H1 (cell line): ENCODE results near the gene ZNF277. TPM values are rescaled to one million over a fixed set of nuclear protein-coding genes. Genes with fewer than 3 reads are reported as not detected.

Experiments used
- CTCF ChIA-PET: fragments of 300-600 bp; sonication (Branson Sonifier 250); formaldehyde crosslinking; loops from one replicate; lab custom pipeline; 2021; ENCODE audit not compliant: partially characterized antibody; lab: Charles Lee
- POLR2A ChIA-PET: fragments of 300-600 bp; sonication (Branson Sonifier 250); formaldehyde crosslinking; loops from one replicate; lab custom pipeline; 2021; ENCODE audit warnings: inconsistent platforms; ENCODE audit not compliant: partially characterized antibody; lab: Charles Lee
- DNase-seq, 2 experiments: peaks; one replicate each; pipeline versions ENCODE4 v3.0.0 to v3.0.0-alpha.2; 2010 to 2022; ENCODE audit warnings: low spot score in 2 of 2, low read depth in 1 of 2, mixed read lengths in 1 of 2
- FAIRE-seq: peaks from 2 replicates; lab custom pipeline; 2011; peaks lifted over from hg19 to GRCh38; lab: Jason Lieb, UNC
- H2AFZ ChIP-seq: 2 replicates; pipeline ENCODE4 v1.8.1; 2012; ENCODE audit warnings: low read length, inconsistent platforms
- H2AK5ac ChIP-seq: 2 replicates; pipeline ENCODE4 v1.6.1; 2013; ENCODE audit warnings: low read depth, low read length
- H2BK120ac ChIP-seq: replicated peaks from 2 replicates; pipeline ENCODE3; 2013; ENCODE audit warnings: low read depth, low read length, inconsistent platforms
- H2BK12ac ChIP-seq: 2 replicates; pipeline ENCODE4 v1.6.1; 2013; ENCODE audit warnings: low read depth, low read length
- H2BK15ac ChIP-seq: 2 replicates; pipeline ENCODE4 v1.6.1; 2013; ENCODE audit warnings: low read length
- H2BK20ac ChIP-seq: 2 replicates; pipeline ENCODE4 v1.6.1; 2013; ENCODE audit warnings: low read length
- H2BK5ac ChIP-seq: 2 replicates; pipeline ENCODE4 v1.6.1; 2013; ENCODE audit warnings: low read depth, low read length
- H3K14ac ChIP-seq: 2 replicates; pipeline ENCODE4 v1.6.1; 2013; ENCODE audit warnings: inconsistent platforms; ENCODE audit not compliant: insufficient read length
- H3K18ac ChIP-seq: 2 replicates; pipeline ENCODE4 v1.6.1; 2013; ENCODE audit warnings: low read length; ENCODE audit errors: extremely low read depth
- H3K23ac ChIP-seq: 2 replicates; pipeline ENCODE4 v1.6.1; 2013; ENCODE audit warnings: inconsistent platforms; ENCODE audit not compliant: insufficient read length
- H3K23me2 ChIP-seq: 2 replicates; pipeline ENCODE4 v1.6.1; 2013; ENCODE audit warnings: low read depth, low read length
- H3K27ac ChIP-seq: 2 replicates; pipeline ENCODE4 v1.6.1; 2011; ENCODE audit warnings: low read depth, low read length, inconsistent platforms
- H3K27me3 ChIP-seq, 4 experiments: replicated peaks in 1 of 4; 1 replicate in 1 of 4; 2 replicates in 3 of 4; pipeline versions ENCODE4 v1.6.1 to v1.8.1; 2011 to 2013; ENCODE audit warnings: low read length in 3 of 4, mild to moderate bottlenecking in 3 of 4, inconsistent platforms in 2 of 4, mixed read lengths in 2 of 4, moderate library complexity in 1 of 4; ENCODE audit not compliant: control insufficient read depth in 3 of 4, insufficient read depth in 3 of 4; ENCODE audit errors: extremely low read depth in 1 of 4
- H3K36me3 ChIP-seq, 4 experiments: 2 replicates each; pipeline versions ENCODE4 v1.6.1 to v1.8.1; 2011 to 2013; ENCODE audit warnings: mild to moderate bottlenecking in 4 of 4, low read length in 3 of 4, moderate library complexity in 2 of 4, control low read depth in 1 of 4, inconsistent platforms in 1 of 4; ENCODE audit not compliant: insufficient read depth in 4 of 4, control insufficient read depth in 2 of 4
- H3K4ac ChIP-seq: replicated peaks from 2 replicates; pipeline ENCODE3; 2013; ENCODE audit warnings: low read length, low read depth, mixed read lengths, inconsistent platforms; ENCODE audit not compliant: insufficient read length
- H3K4me1 ChIP-seq, 4 experiments: replicated peaks in 1 of 4; 1 replicate in 1 of 4; 2 replicates in 3 of 4; pipeline versions ENCODE4 v1.6.1 to v1.8.1; 2011 to 2013; ENCODE audit warnings: low read length in 3 of 4, inconsistent platforms in 2 of 4, mixed read lengths in 1 of 4; ENCODE audit not compliant: insufficient read depth in 4 of 4, control insufficient read depth in 3 of 4
- H3K4me2 ChIP-seq, 2 experiments: 2 replicates each; pipeline versions ENCODE4 v1.6.1 to v1.8.1; 2011 to 2013; ENCODE audit warnings: low read depth in 2 of 2, low read length in 2 of 2, control low read depth in 1 of 2, inconsistent platforms in 1 of 2, mild to moderate bottlenecking in 1 of 2; ENCODE audit not compliant: insufficient read depth in 1 of 2
- H3K4me3 ChIP-seq, 4 experiments: fragments of 200-600, 300-600 bp in 1 of 4; sonication (generic), shearing (Covaris generic), sonication (Bioruptor Twin) in 1 of 4; 2 replicates each; pipeline versions ENCODE4 v1.5.1 to v1.8.1; 2011 to 2016; ENCODE audit warnings: low read length in 4 of 4, low read depth in 3 of 4, control low read depth in 2 of 4, inconsistent platforms in 2 of 4, mild to moderate bottlenecking in 2 of 4, mixed read lengths in 1 of 4, moderate library complexity in 1 of 4; ENCODE audit not compliant: insufficient read depth in 2 of 4; ENCODE audit errors: extremely low read depth in 1 of 4
- H3K56ac ChIP-seq: replicated peaks from 2 replicates; pipeline ENCODE3; 2013; ENCODE audit warnings: low read depth, mild to moderate bottlenecking, mixed read lengths, low read length, inconsistent platforms; ENCODE audit not compliant: insufficient read length
- H3K79me1 ChIP-seq: 2 replicates; pipeline ENCODE4 v1.6.1; 2013; ENCODE audit warnings: low read depth, low read length, control low read depth
- H3K79me2 ChIP-seq, 2 experiments: 2 replicates each; pipeline versions ENCODE4 v1.6.1 to v1.8.1; 2012 to 2013; ENCODE audit warnings: low read length in 2 of 2, mild to moderate bottlenecking in 2 of 2, inconsistent platforms in 1 of 2; ENCODE audit not compliant: insufficient read depth in 2 of 2, control insufficient read depth in 1 of 2
- H3K9ac ChIP-seq, 4 experiments: replicated peaks in 1 of 4; 1 replicate in 1 of 4; 2 replicates in 3 of 4; pipeline versions ENCODE4 v1.6.1 to v1.8.1; 2011 to 2013; ENCODE audit warnings: low read depth in 3 of 4, low read length in 3 of 4, control low read depth in 2 of 4, mild to moderate bottlenecking in 2 of 4, moderate library complexity in 2 of 4, inconsistent platforms in 1 of 4; ENCODE audit errors: extremely low read depth in 1 of 4
- H3K9me3 ChIP-seq, 2 experiments: 2 replicates each; pipeline versions ENCODE4 v1.6.1 to v1.8.1; 2012 to 2013; ENCODE audit warnings: mild to moderate bottlenecking in 2 of 2, moderate library complexity in 2 of 2, control low read depth in 1 of 2, inconsistent platforms in 1 of 2, low read depth in 1 of 2, low read length in 1 of 2, mixed read lengths in 1 of 2; ENCODE audit not compliant: insufficient read depth in 2 of 2
- H4K20me1 ChIP-seq, 2 experiments: replicated peaks in 1 of 2; 2 replicates each; pipeline versions ENCODE3 to v1.8.1; 2011 to 2013; ENCODE audit warnings: inconsistent platforms in 2 of 2, low read length in 2 of 2, mild to moderate bottlenecking in 1 of 2; ENCODE audit not compliant: insufficient read depth in 2 of 2, control insufficient read depth in 1 of 2
- H4K5ac ChIP-seq: 2 replicates; pipeline ENCODE4 v1.6.1; 2013; ENCODE audit warnings: low read length, low read depth, mixed read lengths, inconsistent platforms; ENCODE audit not compliant: insufficient read length
- H4K8ac ChIP-seq: 2 replicates; pipeline ENCODE4 v1.8.0; 2013; ENCODE audit warnings: mild to moderate bottlenecking, moderate library complexity, low read length, inconsistent platforms; ENCODE audit not compliant: insufficient read depth; ENCODE audit errors: extremely low read depth
- H4K91ac ChIP-seq: replicated peaks from 2 replicates; pipeline ENCODE3; 2013; ENCODE audit warnings: low read length, mixed read lengths, inconsistent platforms; ENCODE audit not compliant: insufficient read length
- CTBP2 ChIP-seq: IDR thresholded peaks from 2 replicates; pipeline ENCODE4 v1.7.0; 2011; ENCODE audit warnings: borderline replicate concordance, mild to moderate bottlenecking, moderate library complexity, mixed read lengths, low read length; ENCODE audit not compliant: insufficient read depth, insufficient read length
- JUND ChIP-seq: IDR thresholded peaks from 2 replicates; pipeline ENCODE4 v1.6.1; 2011; ENCODE audit warnings: mild to moderate bottlenecking, improper control_type of control experiment, low read length
- POLR2AphosphoS5 ChIP-seq: IDR thresholded peaks from 2 replicates; pipeline ENCODE4 v1.6.1; 2011; ENCODE audit warnings: low read depth, low read length
- SIRT6 ChIP-seq: IDR thresholded peaks from one replicate; pipeline ENCODE4 v1.7.1; 2012; ENCODE audit warnings: low read length, inconsistent platforms
- SP4 ChIP-seq: IDR thresholded peaks from 2 replicates; pipeline ENCODE4 v1.6.1; 2012; ENCODE audit warnings: low read length, inconsistent platforms
- TAF7 ChIP-seq: optimal IDR thresholded peaks from 2 replicates; pipeline ENCODE3; 2011; ENCODE audit warnings: low read depth, mild to moderate bottlenecking, inconsistent platforms, low read length, moderate library complexity, borderline replicate concordance
- WGBS, 2 experiments: shearing (Covaris generic) in 1 of 2; methylation state at CpG; one replicate each; pipeline versions ENCODE4 v1.1.6 to v1.1.7; 2013 to 2015; ENCODE audit warnings: low lambda C conversion rate in 2 of 2, mixed read lengths in 2 of 2, inconsistent platforms in 1 of 2, low coverage in 1 of 2, missing lambda C conversion rate in 1 of 2; ENCODE audit not compliant: insufficient replicate concordance in 2 of 2, insufficient coverage in 1 of 2, insufficient read length in 1 of 2; ENCODE audit errors: extremely low coverage in 1 of 2, missing lambda C conversion rate in 1 of 2; 5-methylcytosine and 5-hydroxymethylcytosine counted together
- polyA plus RNA-seq, 7 experiments: library from polyadenylated mRNA; depleted of rRNA in 3 of 7; stranded (reverse) in 5 of 7; unstranded in 2 of 7; fragments of >200 nt in 5 of 7; fragments of 200-250 nt in 2 of 7; gene quantifications; 1 replicate in 5 of 7; 2 replicates in 1 of 7; 4 replicates in 1 of 7; pipeline versions ENCODE4 v1.2.1 to v1.2.3, GENCODE V29; 2011 to 2013; ENCODE audit warnings: missing spikeins in 2 of 7, mixed read lengths in 2 of 7
- total RNA-seq: library from RNA; stranded (reverse); fragmentation: NEBNext Ultra II Directional; extraction: Animal tissue kit (Norgen Biotek cat#: 25700); gene quantifications from 2 replicates; pipeline ENCODE4 v1.2.1, GENCODE V29; 2021

Gene ZNF277
- total and polyA plus RNA-seq, 2 of the 8 experiments (the other 6 are each of a cell fraction or from before 2014, with no cell fraction given): 5.1 to 21.7 TPM

GRCh38 chr7:112161253-112162141 lies 45.0 kb upstream of the ZNF277 start:
- Histone ChIP-seq H2BK15ac (no peak overlapping the region), H3K4me1 (peaks cover 3 to 26% (median 15%) of the 10 kb centered on the region in 4 experiments; a peak in 6 of 7 replicates), H2BK20ac (no peak overlapping the region), H2BK12ac (no peak overlapping the region), H4K5ac (no peak overlapping the region), H3K18ac (no peak overlapping the region; the same call in 1 of the 2 replicates), H2BK5ac (no peak overlapping the region), H3K27me3 (no peaks in the 10 kb centered on the region), H4K8ac (no peak overlapping the region), H3K79me1 (no peaks in the 10 kb centered on the region), H3K27ac (no peak overlapping the region), H3K36me3 (no peaks in the 10 kb centered on the region), H3K23me2 (peaks cover 2% of the 10 kb centered on the region; the same call in 1 of the 2 replicates), H2BK120ac (peak overlapping the region; percentile 60), H3K4me3 (peak overlapping the region in 1 of 4 experiments; percentile 35; a peak in 2 of 8 replicates), H2AFZ (no peak overlapping the region), H3K79me2 (peaks cover 0 to 36% of the 10 kb centered on the region in 2 experiments; a peak in 2 of 4 replicates), H3K9me3 (no peaks in the 10 kb centered on the region), H4K91ac (peak overlapping the region; percentile 25), H3K9ac (no peak overlapping the region), H4K20me1 (peaks cover 0 to 2% of the 10 kb centered on the region in 2 experiments), H3K4me2 (peak overlapping the region; percentile 24 to 30; a peak in 3 of 4 replicates), H3K23ac (no peak overlapping the region), H3K4ac (no peak overlapping the region), H2AK5ac (no peak overlapping the region), H3K56ac (no peak overlapping the region), H3K14ac (no peak overlapping the region)
- TF ChIP-seq JUND (no peak), SP4 (no peak), POLR2AphosphoS5 (no peak), TAF7 (no peak), CTBP2 (no peak), SIRT6 (no peak)
- CTCF ChIA-PET: interaction anchor here (0.6 to 1.5 kb wide), 7 partner anchors 10 to 305 kb away, joined by 3 read pairs; no protein-coding TSS in a partner anchor
- 41% methylated on average over 3 of the region's 3 CpGs; no CpG with 5 or more reads in 1 of the 2 experiments for WGBS, 2 experiments
- POLR2A ChIA-PET: interaction anchor here (0.6 to 1.4 kb wide), 5 partner anchors 23 to 214 kb away, joined by 3 to 5 read pairs (median 3); partner anchors contain the start of genes DOCK4 and ZNF277
- DNase-seq: no peak
- no peak for FAIRE-seq
